GM12872 (cell line): ENCODE measurements around the gene AHI1.

Experiments
- CTCF ChIP-seq: IDR thresholded peaks from 3 replicates; pipeline ENCODE4 v1.5.1; 2011; ENCODE audit warnings: low read depth, mild to moderate bottlenecking, low read length, moderate library complexity; ENCODE audit not compliant: insufficient read depth

AHI1 gene

GRCh38 chr6:135289816-135290215 is 207.7 kb downstream of the AHI1 start:
- no peak for TF ChIP-seq CTCF

DNA sequence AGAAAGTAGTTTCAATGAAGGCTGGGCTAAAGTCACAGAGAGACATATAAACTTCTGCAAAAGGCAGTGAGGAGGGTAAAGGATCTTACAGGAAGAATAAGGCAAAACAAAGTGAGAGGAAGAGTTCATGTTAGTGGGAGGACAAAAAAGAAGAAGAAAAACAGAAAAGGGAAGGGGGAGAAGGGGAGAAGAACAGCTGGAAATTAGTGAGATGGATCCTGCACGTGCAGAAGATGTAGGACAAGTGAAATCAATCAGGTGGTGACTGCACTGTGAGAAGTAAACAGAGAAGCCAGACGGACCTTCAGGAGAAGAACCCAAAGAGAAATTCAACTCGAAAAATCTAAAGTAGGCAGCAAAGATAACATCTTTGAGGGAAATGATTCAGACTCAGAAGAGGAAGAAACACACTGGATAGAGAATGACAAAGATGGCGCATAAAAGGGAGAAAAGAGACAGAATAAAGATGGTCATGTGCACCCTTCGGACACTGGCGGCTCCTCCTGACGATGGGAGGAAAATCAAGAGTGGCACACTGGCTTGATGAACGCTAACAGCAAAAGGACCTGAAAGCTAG is 210.5 kb downstream of the AHI1 start:
- TF ChIP-seq CTCF: no peak

GRCh38 chr6:135285165-135285564 is 212.4 kb downstream of the AHI1 start:
- TF ChIP-seq CTCF: no peak

DNA sequence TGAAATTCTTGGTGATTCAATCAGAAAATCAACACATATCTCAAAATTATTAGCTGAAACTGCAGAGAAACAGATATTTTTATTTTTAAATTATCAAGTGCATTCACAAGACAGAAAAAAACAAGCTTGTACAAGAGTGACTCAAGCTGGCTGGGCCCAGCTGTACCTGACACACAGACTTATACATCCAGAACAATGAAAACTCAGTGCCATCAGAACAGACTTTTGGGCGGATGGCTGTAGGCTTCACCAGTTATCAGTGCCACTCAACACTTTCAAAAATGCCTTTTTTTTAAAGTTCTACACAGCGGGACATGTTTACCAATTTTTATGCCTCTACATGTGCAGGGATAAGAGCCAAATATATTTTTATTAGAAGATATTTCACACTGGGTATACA is 213.6 kb downstream of the AHI1 start:
- TF ChIP-seq CTCF: no peak

DNA sequence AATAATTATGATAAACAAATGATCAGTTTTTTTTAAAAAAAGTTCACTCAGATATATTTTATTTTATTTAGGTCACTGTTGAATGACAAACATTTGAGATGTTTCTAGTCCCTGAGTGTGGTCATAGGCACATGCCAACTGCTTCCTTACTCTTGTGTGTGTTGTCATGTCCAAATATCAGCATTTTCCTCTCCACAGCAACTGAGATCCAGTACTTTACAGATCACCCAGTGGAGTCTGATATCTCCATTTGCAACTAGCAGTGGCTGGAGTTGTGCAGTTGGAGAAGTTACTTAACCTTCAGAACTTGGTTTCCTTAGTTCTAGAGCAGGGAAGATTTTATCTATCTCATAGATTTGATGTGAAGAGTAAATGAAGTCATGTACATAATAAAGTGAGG is 215.1 kb downstream of the AHI1 start:
- TF ChIP-seq CTCF: no peak

GRCh38 chr6:135281964-135282363 is 215.6 kb downstream of the AHI1 start:
- no peak for TF ChIP-seq CTCF

DNA sequence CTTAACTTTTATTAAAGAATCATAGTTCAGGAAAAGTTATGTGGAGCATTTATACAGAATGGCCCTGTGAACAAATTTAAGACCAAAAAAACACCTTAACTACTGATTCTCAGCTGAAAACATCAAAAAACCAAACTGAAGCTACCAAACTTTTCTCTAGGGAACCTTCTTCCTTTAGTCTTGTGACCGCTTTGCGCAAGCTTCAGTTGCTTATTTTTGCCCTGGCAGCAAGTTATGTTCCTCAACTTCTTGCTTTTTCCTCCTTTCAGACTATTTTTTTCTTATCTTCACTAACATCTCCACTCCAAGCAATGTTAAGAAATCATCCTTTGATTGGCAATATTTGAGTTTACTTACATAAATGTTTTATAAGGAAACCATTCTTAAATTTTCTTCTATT is 216.3 kb downstream of the AHI1 start:
- no peak for TF ChIP-seq CTCF
